ENCODE data around the gene TRAPPC1.

Gene TRAPPC1

DNA sequence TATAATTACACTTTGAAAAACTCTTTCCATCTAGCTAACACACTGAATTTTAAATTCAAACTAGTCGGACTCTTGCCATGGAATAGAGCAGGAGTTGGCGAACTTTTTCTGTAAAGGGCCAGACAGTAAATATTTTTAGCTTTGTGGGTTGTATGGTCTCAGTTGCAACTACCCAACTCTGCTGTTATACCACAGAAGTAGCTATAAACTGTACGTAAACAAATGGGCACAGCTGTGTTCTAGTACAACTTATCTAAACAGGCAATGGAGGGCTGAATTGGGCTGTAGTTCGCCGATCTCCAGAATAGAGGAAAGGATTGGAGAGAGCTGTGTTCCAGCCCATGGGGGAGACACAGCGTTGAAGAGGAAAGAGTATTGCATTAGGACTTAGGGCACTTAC is 9.0 kb upstream of the TRAPPC1 start:
- DNase-seq (ENCODE audit: low read depth, low spot score): no peak

DNA sequence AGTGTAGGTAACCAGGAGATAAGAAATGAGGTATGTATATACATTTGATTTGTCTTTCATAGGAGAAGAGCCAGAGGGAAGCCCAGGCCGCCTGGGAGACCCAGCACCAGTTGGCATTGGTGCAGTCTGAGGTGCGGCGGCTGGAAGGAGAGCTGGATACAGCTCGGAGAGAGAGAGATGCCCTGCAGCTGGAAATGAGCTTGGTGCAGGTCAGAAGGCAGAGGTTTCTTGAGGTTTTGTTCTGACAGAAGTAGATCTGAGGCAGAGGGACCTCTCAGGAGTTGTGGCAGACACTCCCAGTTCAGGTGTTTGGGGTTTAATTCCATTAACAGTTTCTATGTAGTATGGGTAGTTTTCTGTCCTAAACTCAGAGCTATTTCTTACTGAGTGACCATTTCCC is 8.3 kb upstream of the TRAPPC1 start:
- DNase-seq (ENCODE audit: low read depth, low spot score): no peak

GRCh38 chr17:7935859-7936258 is 4.1 kb upstream of the TRAPPC1 start:
- no peak for DNase-seq (ENCODE audit: low read depth, low spot score)

- peak; percentile 62 for DNase-seq (ENCODE audit: low read depth, low spot score)
Measured at GRCh38 chr17:7932949-7933348, 1.2 kb upstream of the TRAPPC1 start.

GRCh38 chr17:7932483-7932891 is 741 bp upstream of the TRAPPC1 start:
- no peak for DNase-seq (ENCODE audit: low read depth, low spot score)

- DNase-seq (ENCODE audit: low read depth, low spot score): no peak
Measured at GRCh38 chr17:7930841-7931631, 710 bp downstream of the TRAPPC1 start.

- peak; percentile 24 for DNase-seq (ENCODE audit: low read depth, low spot score)
Measured at GRCh38 chr17:7929158-7930023, 2.4 kb downstream of the TRAPPC1 start, which contains the start of gene KCNAB3. KCNAB3 (minus strand) TSS chr17:7929856; CDS start chr17:7929435, 421 bp downstream.

- DNase-seq (ENCODE audit: low read depth, low spot score): no peak
Measured at GRCh38 chr17:7927596-7927995, 4.2 kb downstream of the TRAPPC1 start.

DNA sequence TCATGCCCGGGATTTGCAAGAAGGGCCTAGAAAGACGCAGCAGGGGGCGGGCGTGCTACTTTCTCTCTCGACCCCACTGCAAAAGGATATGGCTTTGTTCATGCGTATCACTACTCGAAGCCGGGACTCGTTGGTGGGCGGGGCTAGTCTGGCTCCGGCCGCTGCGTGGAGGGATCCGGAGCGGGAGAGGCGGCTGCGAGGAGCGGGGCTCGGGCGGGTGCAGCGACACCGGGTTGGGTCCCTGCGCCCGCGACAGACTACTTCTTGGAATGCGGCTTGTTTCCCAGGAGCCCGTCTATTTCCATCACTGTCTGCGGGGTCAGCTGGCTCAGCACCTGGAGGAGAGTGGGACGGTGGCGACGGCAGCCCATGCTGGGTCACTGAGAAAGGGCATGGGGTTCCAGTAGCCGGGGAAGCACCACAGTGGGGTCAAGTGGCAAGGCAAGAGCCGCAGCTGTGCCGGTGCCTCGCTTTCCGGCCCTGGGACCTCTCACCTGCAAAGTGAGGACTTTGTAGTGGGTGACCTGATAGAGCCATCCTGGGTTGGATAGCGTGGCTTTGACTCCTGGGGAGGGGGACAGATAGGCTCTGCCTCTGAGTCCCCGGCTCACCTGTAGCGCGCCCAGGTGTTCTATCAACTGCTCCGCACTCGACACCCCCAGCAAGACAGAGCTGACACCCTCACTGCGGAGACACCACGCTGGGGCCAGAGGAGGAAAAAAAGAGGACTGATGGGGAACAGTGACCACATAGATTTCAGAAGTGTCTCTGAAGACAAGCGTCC is 8.7 kb downstream of the TRAPPC1 start:
- DNase-seq (ENCODE audit: low read depth, low spot score): peak; percentile 32

DNA sequence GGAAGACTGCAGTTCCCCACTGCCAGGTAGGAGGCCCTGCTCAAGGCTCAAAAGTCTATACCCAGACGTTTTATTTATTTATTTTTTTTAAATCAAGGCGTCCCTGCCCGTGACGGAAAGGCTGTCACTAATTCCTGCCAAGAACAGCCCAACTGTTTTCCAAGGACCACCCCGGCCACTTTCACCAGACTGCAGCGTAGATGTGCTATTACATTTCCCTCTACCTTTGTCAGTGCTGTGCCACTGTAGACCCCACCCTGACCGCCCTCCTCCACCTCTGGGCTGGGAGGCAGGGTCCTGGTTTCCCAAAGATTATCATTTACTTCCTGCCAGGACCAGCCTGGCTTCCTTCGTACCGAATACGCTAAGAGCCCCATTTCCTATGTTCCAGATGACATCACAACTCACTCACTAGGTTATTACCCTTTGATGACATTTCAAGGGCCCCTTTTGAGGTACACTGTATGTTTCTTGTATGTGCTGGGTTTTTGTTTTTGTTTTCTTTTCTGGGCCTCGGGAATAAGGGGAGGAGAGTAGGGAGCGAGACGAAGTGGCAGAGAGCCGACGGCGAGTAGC is 9.4 kb downstream of the TRAPPC1 start:
- DNase-seq (ENCODE audit: low read depth, low spot score): peak; percentile 10

- DNase-seq (ENCODE audit: low read depth, low spot score): no peak
Measured at GRCh38 chr17:7916808-7917207, 14.9 kb downstream of the TRAPPC1 start.

DNA sequence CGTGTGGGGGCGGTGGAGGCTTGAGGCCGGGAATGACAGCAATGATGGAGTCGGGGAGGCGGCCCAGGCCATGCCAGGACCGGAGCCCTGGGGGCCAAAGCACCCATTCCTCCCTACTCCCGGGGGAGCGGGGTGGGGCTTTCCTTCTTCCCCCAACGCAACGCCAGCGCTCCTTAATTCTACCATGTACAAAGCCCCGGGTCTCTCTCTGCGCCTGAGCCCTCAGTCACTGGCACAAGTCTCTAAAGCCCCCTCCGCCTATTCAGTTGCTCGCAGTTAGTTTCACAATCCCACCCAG is 15.4 kb downstream of the TRAPPC1 start:
- no peak for DNase-seq (ENCODE audit: low read depth, low spot score)

DNA sequence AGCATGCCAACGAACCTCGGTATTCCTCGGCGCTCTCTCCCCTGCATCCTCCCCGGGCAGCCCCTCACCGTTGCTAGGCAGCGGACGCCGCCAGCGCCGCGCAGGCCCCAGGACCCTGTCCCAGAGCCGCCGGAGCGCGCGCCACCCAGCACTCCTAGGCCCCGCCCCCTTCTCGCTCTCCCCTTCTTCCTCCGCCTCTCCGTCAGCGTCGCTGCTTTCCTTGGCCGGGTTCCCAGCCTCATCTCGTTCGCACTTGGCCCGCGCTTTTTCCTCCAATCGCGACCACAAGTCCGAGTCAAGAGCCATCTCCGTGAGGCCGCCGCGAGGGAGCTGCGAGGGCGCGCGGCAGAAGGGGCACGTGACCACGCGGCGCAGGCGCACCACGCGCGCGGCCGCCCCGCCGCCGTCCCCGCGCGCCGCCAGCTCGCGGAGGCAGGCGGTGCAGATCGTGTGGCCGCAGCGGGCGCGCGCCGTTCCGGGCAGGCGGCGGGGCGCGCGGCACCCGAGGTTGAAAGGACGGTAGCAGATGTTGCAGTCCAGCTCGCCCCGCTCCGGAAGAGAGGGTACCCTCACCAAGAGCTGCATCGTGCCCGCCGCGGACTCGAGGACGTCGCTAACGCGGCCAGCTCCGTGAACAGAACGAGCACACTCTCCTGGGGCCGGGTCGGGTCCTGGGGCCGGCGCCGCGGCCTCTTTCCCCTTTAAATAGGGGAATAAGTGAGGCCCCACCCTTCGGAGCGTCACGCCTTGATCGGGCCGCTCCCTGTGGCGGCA is 15.9 kb downstream of the TRAPPC1 start, which contains the start of gene RNF227:
Gene RNF227 (minus strand): TSS at position 679 of the 774 bp plus-strand sequence. CDS start 94 bp downstream, at position 585.
- DNase-seq (ENCODE audit: low read depth, low spot score): peak; percentile 84

- peak; percentile 20 for DNase-seq (ENCODE audit: low read depth, low spot score)
Measured at GRCh38 chr17:7915179-7915610, 16.6 kb downstream of the TRAPPC1 start.

DNA sequence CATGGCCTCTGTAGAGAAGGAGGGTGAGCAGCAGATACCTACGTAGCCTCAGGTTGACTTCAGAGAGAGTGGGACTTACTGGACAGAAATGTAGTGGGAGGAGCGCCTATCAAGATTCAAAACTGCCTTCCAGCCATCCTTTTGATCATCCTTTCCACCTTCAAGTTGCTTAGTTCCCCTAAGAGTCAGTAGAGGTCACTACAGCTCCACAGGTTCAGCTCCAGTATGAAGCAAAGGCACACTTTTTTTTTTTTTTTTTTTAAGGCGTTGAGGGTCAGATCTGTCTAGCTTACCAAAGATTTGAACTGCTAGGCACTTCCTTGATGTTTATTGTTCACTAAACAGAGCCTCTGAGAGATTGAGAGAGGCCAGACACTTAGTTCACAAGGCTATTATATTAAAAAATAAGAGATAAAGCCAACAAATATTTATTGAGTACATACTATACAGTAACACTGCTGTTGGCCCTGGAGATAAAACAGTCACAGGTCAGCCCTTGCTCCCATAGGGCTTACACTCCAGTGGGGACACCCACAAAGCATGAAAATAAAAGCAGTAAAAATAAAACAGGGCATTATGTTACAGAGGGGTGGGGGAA is 18.7 kb downstream of the TRAPPC1 start:
- no peak for DNase-seq (ENCODE audit: low read depth, low spot score)

DNA sequence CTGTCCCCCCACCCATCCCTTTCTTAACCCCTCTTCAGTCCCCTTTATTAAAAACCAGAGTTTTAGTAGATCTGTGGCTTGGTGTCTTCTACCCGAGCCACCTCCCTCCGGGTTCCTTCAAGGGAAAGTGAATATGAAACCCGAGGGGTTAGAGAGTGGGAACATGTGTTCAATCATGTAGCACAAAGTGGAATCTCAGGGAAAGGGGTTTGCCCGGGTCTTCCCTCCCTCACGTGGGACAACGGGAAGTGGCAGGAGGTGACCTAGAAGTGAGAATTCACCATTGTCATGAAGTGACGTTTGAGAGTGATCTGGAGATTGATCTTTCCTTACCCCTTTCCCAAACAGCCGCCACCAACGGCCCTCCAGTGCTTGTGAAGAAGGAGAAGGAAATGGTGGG is 20.6 kb downstream of the TRAPPC1 start:
- DNase-seq (ENCODE audit: low read depth, low spot score): no peak

GRCh38 chr17:7910711-7911110 is 21.0 kb downstream of the TRAPPC1 start:
- no peak for DNase-seq (ENCODE audit: low read depth, low spot score)

- DNase-seq (ENCODE audit: low read depth, low spot score): no peak
Measured at GRCh38 chr17:7910281-7910680, 21.5 kb downstream of the TRAPPC1 start.

GRCh38 chr17:7909089-7909488 is 22.7 kb downstream of the TRAPPC1 start:
- DNase-seq (ENCODE audit: low read depth, low spot score): no peak
